Renal pelvis (tissue), 4 donors: ENCODE measurements around the gene LIMS2. TPM values are rescaled to one million over a fixed set of nuclear protein-coding genes. Genes with fewer than 3 reads are reported as not detected.
A peak's percentile ranks its signal among the peaks of the same experiment; 100 is the strongest.

Experiments used
- DNase-seq: peaks from one replicate; pipeline ENCODE4 v3.0.0-alpha.2; 2013
- polyA plus RNA-seq, 3 donors: library from polyadenylated mRNA; unstranded; fragments of 120-200 nt; gene quantifications; one replicate each; pipeline ENCODE4 v1.2.1, GENCODE V29; 2013; ENCODE audit not compliant: insufficient read length in 3 of 3

LIMS2 gene
- polyA plus RNA-seq, 3 donors: 21.6 to 25.1 (median 24.7) TPM

DNA sequence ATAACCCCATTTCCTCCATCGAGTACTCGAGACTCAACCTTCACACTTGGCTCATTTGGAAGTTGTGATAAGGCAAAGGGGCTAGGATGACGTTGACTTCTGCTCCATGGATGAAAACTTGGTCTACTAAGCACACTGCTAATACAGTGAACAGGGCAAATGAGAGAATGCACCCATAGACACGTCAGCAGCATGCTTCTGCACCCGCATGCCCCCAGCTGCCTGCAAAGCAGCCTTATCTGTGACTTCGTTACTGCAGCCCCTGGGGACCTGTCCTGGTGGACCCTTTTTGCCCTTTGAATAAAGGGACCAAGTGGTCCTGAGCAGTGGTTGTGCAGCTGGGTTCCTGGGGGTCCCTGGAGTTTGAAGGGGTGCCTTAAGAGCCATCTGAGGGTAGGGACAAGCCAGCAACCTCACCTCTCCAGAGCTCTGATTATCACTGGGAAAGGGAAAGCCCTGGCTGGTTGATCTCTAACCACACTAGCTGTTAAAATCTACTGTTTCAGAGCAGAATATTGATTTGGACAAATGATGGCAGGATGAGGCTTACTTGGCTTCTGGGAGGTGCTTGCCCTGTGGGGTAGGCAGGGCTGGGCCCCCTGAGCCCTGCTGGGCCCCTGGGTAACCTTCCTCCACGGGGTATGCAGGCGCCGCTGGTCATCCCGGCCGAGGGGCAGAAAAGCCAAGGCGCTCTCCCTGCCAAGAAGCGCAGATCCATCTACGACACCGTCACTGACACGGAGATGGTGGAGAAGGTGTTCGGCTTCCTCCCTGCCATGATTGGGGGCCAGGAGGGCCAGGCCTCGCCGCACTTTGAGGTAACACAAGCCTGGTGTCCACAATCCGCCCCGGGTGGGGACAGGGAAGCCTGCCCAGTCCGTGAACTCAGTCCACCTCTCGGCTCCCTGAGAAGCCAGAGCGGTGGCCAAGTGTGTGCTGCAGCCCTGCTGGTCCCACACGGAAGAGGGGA, 67.0 kb downstream of the LIMS2 start:
- no peak for DNase-seq

DNA sequence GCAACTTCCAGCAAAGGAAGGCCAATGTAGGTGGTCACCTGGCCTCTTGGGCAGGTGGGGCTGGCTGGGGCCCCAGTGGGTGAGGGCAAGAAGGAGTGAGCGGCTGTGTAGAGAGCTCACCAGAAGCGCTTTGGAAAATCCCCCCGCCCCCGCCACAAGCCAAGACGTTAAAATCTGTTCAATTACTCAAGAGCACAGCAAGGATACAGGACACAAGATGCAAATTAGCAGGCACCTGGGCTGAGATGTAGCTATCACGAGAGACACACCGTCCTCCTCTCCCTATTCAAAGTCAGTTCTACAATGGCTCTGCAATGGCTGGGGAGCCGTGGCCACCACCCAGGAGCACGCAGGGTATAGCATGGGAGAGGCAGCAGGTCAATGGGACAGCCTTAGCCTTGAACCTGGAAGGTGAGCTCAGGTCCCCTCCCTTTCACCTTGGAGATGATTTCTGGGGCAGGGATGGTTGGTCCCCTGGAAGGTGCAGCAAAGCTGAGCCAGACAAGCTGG, 67.9 kb downstream of the LIMS2 start:
- no peak for DNase-seq

DNA sequence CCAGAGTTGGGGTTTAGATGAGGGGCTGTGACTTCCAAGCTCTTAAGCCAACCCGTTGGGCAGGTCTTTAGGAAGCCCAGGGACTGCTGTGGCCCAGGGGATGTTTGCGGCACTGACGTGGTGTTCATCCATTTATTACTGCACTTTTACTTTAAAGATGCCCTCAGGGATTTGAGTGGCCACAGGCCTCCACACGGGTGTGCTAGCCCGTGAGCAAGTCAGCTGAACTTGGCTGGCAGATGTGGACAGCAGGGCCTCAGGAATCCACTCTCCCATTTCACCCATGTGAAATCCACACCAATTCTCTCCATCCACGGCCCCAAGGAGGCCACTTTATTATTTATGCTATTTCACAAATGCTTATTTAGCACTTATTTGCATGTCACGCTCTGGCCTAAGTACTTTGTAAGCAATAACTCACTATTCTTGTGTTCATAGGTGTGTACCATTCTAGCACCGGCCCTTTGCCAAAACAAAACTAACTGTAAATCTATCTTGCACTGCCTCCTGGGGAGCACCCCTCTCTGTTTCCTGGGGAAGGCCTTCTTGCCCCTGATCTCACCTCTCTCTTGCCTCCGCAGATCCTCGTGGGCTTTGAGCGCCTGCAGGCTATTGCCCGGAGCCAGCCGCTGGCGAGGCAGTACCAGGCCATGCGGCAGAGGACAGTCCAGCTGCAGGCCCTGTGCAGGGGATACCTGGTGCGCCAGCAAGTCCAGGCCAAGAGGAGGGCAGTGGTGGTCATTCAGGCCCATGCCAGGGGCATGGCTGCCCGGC, 68.5 kb downstream of the LIMS2 start:
- DNase-seq: no peak

DNA sequence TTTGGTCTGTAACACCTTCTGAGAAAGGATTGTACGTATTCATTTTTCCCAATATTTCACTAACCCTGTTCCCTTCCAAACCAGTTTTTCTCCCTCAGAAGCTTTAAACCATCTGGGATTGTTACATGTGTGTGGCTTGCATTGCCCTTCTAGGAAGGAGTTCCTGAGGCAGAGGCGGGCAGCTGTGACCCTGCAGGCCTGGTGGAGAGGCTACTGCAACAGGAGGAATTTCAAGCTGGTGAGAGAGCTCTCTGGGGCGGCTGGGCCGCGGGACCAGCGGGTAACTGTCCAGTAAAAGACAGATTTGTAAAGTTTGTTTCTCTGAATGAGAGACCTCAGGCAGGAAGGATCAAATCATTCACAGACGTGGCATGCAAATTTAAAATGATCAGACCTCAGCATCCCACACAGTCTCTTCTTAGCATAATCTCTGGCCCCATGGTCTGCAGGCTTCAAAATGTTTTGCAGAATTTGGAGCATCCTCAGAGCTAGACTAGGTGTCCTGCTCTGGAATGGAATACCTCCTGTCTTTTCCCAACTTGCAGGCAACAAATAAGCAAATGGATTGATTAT, 69.6 kb downstream of the LIMS2 start:
- DNase-seq: no peak

DNA sequence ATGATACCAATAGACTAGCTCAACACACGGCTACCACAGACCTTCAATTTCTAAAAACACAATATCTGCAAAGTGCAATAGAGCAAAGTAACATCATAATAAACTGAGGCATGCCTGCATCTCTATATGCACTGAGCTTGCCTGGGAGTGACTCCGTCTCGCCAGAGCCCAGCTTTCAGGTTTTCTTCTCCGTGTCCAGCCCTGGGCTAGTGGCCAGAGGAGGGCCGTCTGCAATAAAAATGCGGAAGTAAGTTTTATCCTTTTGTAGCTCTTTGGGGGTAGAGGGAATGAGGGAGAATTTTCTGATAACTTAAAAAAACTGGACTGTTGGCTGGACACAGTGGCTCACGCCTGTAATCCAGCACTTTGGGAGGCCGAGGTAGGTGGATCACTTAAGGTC, 70.3 kb downstream of the LIMS2 start:
- DNase-seq: no peak

DNA sequence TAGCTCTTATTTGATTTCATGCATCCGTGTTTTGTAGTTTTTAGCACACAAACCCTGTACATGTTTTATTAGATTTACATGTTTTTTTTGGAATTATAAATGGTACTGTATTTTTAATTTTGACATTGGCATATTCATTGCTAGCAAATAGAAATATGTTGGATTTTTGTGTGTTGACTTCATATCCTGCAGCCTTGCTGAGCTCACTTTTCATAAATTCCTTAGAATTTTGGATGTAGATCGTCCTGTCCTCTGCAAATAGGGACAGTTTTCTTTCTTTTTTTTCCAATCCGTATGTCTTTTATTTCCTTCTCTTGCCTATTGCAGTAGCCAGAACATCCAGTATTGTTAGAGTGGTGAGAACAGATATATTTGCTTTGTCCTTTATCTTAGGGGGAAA, 76.1 kb downstream of the LIMS2 start:
- DNase-seq: no peak

DNA sequence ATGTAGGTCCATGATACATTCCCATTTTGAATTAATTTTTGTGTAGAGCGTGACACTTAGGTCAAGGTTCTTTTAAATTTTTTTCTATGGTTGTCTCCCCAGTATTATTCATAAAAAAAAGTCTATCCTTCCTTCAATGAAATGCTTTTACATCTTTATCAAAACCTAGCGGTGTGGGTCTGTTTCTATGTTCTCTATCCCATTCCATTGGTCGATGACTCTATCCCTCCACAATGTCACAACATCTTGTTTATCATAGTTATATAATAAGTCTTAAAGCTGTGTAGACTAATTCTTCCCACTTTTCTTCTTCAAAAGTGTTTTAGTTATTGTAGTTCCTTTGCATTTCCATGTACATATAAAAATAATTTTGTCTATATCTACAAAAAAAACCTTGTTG, 76.6 kb downstream of the LIMS2 start:
- DNase-seq: no peak

DNA sequence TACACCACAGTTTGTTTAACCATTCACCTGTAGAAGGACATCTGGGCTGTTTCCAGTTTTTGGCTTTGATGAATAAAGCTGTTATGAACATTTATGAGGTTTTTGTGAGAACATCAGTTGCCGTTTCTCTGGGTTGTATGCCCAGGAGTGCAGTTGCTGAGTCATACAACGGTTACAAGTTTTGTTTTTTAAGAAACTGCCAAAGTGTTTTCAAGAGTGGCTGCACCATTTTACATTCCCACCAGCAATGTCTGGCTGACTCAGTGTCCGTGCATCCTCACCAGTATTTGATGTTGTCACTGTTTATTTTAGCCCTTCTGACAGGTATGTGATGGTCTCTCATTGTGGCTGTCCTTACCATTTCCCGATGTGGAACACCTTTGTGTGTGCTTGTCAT, 77.3 kb downstream of the LIMS2 start:
- DNase-seq: no peak

DNA sequence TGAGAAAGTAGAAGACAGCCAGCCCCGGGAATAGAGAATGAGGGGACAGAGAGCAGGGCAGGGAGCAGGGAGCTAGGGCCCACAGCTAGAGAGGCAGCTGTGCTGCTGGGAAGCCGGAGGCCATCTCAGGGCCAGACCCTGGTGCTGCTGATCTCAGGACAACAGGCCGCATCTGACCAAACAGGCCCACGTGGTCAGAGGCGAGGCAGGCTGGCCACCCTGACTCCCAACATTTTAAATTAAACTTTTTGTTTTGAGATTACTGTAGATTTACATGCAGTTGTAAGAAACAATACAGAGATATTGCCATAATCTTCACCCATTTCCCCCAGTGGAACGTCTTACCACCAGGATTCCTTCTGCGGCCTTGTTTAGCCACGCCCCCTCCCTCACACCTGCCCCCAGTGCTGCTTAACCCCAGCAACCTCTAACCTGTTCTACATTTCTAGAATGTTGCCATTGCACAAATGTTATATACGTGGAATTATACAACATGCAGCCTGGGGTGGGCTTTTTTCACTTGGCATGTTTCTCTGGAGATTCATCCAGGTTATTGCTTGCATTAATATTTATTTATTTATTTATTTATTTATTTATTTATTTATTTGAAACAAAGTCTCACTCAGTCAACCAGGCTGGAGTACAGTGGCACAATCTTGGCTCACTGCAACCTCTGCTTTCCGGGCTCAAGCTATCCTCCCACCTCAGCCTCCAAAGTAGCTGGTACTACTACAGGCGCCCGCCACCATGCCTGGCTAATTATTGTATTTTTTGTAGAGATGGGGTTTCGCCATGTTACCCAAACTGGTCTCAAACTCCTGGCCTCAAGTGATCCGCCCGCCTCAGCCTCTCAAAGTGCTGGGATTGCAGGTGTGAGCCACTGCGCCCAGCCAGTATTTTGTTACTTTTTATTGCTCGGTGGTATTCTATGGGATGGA, 78.0 kb downstream of the LIMS2 start:
- DNase-seq: no peak

DNA sequence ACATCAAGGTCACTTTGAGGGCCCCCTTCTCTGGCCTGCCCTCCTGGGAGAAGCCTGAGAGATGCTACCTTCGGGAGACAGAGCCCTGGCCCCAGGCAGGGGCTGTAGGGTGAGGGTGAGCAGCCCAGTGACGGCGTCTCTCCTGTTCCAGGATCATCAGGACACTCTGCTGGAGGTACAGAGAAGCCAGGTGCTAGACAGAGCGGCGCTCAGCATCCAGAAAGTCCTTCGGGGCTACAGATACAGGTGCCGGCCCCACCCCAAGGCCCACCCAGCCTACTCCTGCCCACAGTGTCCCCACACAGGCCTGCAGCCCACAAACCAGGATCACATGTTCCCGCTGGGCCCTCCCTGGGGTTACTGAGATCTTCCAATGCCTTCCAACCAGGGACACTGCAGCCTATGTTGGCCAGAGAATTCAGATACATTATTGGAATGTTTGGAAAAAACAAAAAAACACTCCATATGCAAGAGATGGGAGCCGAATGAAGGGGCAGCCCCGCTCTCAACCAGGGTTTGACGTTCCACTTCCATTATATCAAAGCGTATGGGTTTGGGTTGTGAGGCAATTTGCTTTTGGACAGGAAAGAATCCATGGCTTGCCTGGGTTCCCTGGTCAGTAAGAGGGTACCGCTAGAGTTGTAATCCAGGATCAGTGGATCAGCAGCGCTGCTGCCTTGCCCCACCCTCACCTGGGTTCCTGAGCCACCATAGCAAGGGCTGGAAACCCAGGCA, 78.9 kb downstream of the LIMS2 start:
- no peak for DNase-seq

DNA sequence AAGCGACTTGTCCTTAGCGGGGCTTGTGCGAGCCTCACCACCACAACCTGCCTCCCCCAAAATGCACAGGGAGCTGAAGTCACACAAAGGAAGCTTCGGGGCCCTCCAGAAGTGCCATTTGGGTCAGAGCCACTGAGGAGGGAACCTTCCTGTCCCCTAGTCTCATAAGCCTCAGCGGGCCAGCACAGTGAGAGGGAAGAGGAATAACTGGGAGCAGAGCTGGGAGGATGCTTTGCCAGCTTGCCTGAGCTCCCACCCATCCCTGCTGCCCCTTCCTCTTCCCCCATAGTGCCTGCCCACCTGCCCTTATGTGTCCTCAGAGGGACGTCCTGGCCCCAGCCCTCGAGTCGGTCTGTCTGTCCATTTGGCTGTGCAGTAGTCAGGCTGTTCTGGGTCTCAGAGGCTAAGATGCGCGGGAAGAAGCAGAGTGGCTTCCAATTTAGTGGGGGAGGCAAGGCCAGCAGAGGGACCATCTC, 81.2 kb downstream of the LIMS2 start:
- DNase-seq: no peak

DNA sequence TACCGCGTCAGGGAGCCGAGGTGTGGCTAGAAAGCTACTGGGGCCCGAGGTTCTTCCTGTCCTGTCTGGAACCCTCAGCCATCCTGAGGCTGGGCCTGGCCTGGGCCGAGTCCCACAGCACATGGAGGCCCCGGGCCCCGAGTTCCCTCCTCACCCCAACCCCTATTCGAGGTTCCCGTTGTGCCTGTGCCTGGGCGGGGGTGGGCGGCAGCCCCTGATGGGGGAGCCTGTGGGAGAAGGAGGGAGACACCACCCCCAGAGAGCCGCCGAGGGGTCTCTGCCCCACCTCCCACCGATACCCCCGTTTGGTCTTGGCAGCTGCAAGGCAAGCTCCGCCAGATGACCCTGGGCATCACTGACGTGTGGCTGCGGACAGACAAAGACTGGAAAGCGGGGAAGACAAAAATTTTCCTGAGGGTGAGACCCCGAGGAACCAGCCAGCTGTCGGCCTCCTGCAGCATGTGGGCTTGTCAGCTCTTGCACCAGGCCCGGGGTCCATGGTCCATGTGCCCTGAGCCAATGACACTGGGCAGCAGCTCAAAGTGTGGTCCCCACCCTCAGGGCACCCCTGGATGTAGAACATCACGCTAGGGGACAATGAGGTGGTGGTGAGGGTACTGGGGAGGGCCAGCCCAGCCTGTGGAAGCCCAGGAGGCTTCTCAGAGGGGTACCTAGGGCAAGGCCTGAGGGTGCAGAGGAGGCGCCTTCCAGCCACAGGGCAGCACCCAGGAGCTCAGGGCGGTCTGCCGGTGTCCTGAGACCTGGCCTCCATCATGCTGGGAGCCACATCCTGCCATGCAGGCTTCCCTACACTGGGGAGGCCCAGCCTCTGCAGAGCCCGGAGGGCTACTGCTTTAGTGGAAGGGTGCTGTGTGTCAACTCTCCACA, 81.9 kb downstream of the LIMS2 start:
- DNase-seq: no peak

DNA sequence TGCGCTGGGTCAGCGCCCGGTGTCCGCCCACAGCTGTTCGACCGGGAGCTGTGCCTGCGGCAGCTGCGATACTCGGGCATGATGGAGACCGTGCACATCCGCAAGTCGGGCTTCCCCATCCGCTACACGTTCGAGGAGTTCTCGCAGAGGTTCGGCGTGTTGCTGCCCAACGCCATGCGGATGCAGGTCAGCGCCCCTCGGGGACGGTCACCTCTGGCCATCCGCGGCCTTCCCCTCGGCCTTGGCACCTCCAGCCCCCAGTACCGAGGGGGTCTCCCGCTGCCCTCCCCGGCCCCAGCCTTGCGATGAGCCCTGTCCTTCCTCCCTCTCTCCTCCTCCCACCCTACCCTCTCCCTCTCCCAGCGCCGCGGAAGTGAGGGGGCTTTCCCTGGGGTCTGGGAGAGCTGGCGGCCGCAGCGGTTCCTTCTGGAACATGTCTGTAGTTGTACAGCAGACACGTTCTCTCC, 82.5 kb downstream of the LIMS2 start:
- no peak for DNase-seq

DNA sequence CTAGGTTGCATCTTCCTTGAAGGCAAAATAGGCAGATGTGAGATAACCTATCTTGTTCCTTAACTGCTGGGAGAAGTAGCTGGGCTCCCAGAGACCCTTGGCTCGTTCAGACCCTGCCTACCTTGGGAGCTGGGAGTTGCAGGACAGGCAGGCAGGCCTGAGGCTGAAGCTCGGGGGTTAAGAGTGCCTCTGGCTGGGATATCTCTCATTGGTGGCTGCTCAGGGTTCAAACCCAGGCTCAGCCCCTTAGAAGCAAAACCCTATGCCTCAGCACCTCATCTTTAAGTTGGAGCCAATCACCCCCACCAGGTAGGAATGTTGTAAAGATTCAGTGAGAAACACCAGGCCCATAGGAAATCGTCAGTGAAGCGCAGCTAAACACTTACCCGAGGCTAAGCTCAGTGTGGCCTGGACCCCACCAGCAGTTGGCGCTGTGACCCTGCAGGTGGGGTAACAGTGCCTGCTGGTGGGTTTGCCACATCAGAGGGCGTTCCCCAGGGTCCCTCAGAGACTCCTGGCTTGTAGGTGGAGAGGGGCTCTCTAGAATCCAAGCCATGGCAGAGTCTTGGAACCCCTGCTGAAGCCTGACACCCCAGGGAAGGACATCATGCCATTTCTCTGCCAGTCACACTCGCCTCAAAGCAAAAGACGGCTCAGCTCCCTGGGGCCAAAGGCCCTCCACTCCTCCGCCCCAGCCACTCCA, 84.0 kb downstream of the LIMS2 start:
- DNase-seq: peak; percentile 56

DNA sequence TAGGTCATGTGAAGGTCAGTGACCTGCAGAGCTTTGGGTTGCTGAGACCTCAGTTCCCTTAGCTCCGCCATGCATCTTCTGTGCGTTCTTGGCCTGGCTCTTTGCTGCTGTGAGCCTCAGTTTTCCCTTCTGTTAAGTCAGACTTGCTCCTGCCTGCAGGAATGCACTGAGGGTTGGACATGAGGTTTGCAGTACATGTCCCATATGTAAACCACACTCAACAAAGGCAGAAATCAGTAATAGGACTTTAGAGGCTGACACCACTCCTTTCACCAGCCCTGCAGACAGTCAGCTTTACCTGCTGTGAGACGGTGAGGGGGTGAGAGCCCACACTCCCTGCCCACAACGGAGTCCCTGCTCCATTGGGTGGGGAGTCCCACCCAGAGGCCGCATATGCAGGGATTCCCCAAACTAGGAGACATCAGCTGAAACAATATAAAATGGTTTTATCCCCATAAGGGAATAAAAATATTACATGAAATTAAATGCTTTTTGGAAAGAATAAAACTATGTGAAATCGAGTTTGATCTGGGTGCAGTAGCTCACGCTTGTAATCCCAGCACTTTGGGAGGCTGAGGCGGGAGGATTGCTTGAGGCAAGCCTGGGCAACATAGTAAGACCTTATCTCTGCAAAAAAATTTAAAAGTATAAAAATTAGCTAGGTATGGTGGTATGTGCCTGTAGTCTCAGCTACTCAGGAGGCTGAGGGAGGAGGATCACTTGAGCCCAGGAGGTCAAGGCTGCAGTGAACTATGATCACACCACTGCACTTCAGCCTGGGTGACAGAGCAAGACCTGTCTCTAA, 84.7 kb downstream of the LIMS2 start:
- DNase-seq: no peak

DNA sequence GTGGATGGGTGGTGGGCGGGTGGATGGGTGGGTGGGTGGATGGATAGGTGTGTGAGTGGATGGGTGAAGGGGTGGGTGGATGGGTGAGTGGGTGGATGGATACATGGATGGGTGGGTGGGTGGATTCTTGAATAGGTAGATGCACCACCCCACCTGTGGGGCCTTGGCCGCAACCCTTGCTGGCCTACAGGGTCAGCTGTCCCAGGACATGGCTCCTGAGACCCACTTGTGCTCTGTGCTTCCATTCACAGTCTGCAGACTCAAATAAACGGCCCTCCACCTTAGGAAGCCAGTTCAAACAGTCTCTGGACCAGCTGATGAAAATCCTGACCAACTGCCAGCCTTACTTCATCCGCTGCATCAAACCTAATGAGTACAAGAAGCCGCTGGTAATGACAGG, 85.5 kb downstream of the LIMS2 start:
- DNase-seq: no peak

DNA sequence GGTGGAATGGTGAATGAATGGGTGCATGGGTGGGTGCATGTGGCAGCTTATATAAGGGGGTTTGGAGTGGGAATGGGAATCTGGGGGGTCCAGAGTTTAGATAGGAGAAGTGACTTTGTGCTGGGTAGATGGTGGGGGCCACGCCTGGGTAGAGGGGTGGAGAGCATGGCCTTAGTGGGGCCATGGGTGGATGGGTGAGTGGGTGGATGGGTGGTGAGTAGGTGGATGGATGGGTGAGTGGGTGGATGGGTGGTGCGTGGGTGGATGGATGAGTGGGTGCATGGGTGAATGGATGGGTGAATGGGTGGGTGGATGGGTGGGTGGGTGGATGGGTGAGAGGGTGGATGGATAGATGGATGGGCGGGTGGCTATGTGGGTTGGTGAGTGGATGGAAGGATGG, 86.0 kb downstream of the LIMS2 start:
- DNase-seq: no peak
